ENCODE results near the gene SPG7.

Gene SPG7

GRCh38 chr16:89467382-89467781 lies 40.8 kb upstream of the SPG7 start:
- no peaks in the 10 kb centered on the region for H3K9me3 ChIP-seq (ENCODE audit: insufficient read depth, low read depth, low read length)
- H3F3A ChIP-seq (ENCODE audit: low read depth): no peaks in the 10 kb centered on the region
- H3K9ac ChIP-seq (ENCODE audit: low read depth, low read length, poor library complexity, severe bottlenecking): no peak overlapping the region
- H3K4me3 ChIP-seq (ENCODE audit: low read length, poor library complexity, severe bottlenecking): no peak overlapping the region
- H3K4me2 ChIP-seq (ENCODE audit: low read depth, low read length, poor library complexity, severe bottlenecking): no peak overlapping the region
- no peaks in the 10 kb centered on the region for H3K27me3 ChIP-seq (ENCODE audit: insufficient read depth, low read length, poor library complexity, severe bottlenecking)
- no peak overlapping the region for H2AFZ ChIP-seq (ENCODE audit: low read length)
- peaks cover 85% of the 10 kb centered on the region for H3K79me2 ChIP-seq (ENCODE audit: insufficient read depth, low read length)
- H3K4me1 ChIP-seq (ENCODE audit: insufficient read depth, low read length, poor library complexity, severe bottlenecking): no peaks in the 10 kb centered on the region
- peaks cover 46% of the 10 kb centered on the region for H4K20me1 ChIP-seq (ENCODE audit: insufficient read depth, low read length, poor library complexity, severe bottlenecking)
- no peaks in the 10 kb centered on the region for H3K9me2 ChIP-seq (replicated peaks; ENCODE audit: low read depth, low read length)
- TF ChIP-seq EZH2phosphoT487 (IDR thresholded peaks at IDR 0.05; ENCODE audit: borderline replicate concordance) (no peak), CTCF (conservative IDR thresholded peaks at IDR 0.05; ENCODE audit: low read length) (no peak)
- no peaks in the 10 kb centered on the region for H3K36me3 ChIP-seq (ENCODE audit: insufficient read depth, low read length)

- H3K9me2 ChIP-seq (replicated peaks; ENCODE audit: low read depth, low read length): no peaks in the 10 kb centered on the region
- H3K36me3 ChIP-seq (ENCODE audit: insufficient read depth, low read length): no peaks in the 10 kb centered on the region
- peaks cover 3% of the 10 kb centered on the region for H3K4me1 ChIP-seq (ENCODE audit: insufficient read depth, low read length, poor library complexity, severe bottlenecking)
- H3F3A ChIP-seq (ENCODE audit: low read depth): no peaks in the 10 kb centered on the region
- H3K79me2 ChIP-seq (ENCODE audit: insufficient read depth, low read length): peaks cover 98% of the 10 kb centered on the region
- H3K9ac ChIP-seq (ENCODE audit: low read depth, low read length, poor library complexity, severe bottlenecking): no peak overlapping the region
- no peaks in the 10 kb centered on the region for H3K27me3 ChIP-seq (ENCODE audit: insufficient read depth, low read length, poor library complexity, severe bottlenecking)
- no peaks in the 10 kb centered on the region for H3K9me3 ChIP-seq (ENCODE audit: insufficient read depth, low read depth, low read length)
- TF ChIP-seq EZH2phosphoT487 (IDR thresholded peaks at IDR 0.05; ENCODE audit: borderline replicate concordance): no peak
- no peak for TF ChIP-seq CTCF (conservative IDR thresholded peaks at IDR 0.05; ENCODE audit: low read length)
- H2AFZ ChIP-seq (ENCODE audit: low read length): no peak overlapping the region
- H3K4me2 ChIP-seq (ENCODE audit: low read depth, low read length, poor library complexity, severe bottlenecking): no peak overlapping the region
- no peak overlapping the region for H3K4me3 ChIP-seq (ENCODE audit: low read length, poor library complexity, severe bottlenecking)
- peaks cover 71% of the 10 kb centered on the region for H4K20me1 ChIP-seq (ENCODE audit: insufficient read depth, low read length, poor library complexity, severe bottlenecking)
Measured at GRCh38 chr16:89472711-89473075, 35.5 kb upstream of the SPG7 start.

GRCh38 chr16:89473136-89473712 lies 35.0 kb upstream of the SPG7 start:
- Histone ChIP-seq H3K9ac (ENCODE audit: low read depth, low read length, poor library complexity, severe bottlenecking) (no peak overlapping the region), H3K4me1 (ENCODE audit: insufficient read depth, low read length, poor library complexity, severe bottlenecking) (peaks cover 3% of the 10 kb centered on the region), H3K4me3 (ENCODE audit: low read length, poor library complexity, severe bottlenecking) (no peak overlapping the region), H3K4me2 (ENCODE audit: low read depth, low read length, poor library complexity, severe bottlenecking) (no peak overlapping the region), H3K27me3 (ENCODE audit: insufficient read depth, low read length, poor library complexity, severe bottlenecking) (no peaks in the 10 kb centered on the region), H3K9me2 (replicated peaks; ENCODE audit: low read depth, low read length) (no peaks in the 10 kb centered on the region), H4K20me1 (ENCODE audit: insufficient read depth, low read length, poor library complexity, severe bottlenecking) (peaks cover 72% of the 10 kb centered on the region), H3F3A (ENCODE audit: low read depth) (no peaks in the 10 kb centered on the region), H3K9me3 (ENCODE audit: insufficient read depth, low read depth, low read length) (no peaks in the 10 kb centered on the region), H3K36me3 (ENCODE audit: insufficient read depth, low read length) (no peaks in the 10 kb centered on the region), H2AFZ (ENCODE audit: low read length) (no peak overlapping the region), H3K79me2 (ENCODE audit: insufficient read depth, low read length) (peaks cover 98% of the 10 kb centered on the region)
- TF ChIP-seq EZH2phosphoT487 (IDR thresholded peaks at IDR 0.05; ENCODE audit: borderline replicate concordance) (no peak), CTCF (conservative IDR thresholded peaks at IDR 0.05; ENCODE audit: low read length) (no peak)
